Umbilical cord (tissue), 2 donors: ENCODE results near the gene BTBD9. TPM values are rescaled to one million over a fixed set of nuclear protein-coding genes. Genes with fewer than 3 reads are reported as not detected.

Experiments
- DNase-seq: peaks from one replicate; pipeline ENCODE4 v3.0.0-alpha.2; 2015; ENCODE audit warnings: low spot score
- total RNA-seq: library from RNA; depleted of rRNA; stranded (reverse); fragments of >200 nt; gene quantifications from one replicate; pipeline ENCODE4 v1.2.3, GENCODE V29; 2014; ENCODE audit warnings: low replicate concordance; ENCODE audit not compliant: insufficient read depth

Gene BTBD9
- 7.0 TPM for total RNA-seq

- peak; percentile 87 for DNase-seq
These were observed at the start of gene BTBD9 for GRCh38 chr6:38639498-38640215. BTBD9 (minus strand) TSS chr6:38639929.

DNA sequence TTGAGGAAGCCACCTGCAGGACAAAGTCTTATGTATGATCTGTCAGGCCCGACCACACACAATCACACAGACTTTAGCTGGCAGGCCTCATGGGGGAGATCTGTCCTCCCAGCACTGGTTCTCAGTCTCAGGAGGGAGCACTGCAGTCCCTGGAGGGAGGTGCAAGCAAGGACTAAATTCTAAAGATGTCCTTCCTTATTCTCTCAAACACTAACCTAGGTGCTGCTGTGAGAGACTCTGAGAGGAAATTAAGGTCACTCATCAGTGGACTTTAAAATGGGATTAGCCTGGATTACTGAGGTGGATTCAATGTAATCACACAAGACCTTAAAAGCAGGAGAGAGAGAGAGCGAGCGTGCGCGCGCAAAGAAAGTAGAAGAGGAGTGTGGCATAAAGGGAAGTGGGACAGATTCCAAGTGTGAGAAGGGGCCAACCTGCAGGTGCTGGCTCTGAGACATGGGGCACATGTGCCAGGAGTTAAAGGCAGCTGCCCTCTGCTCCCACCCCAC, 48.9 kb upstream of the BTBD9 start:
- DNase-seq, result no peak

- DNase-seq, result no peak
These were observed 47.8 kb upstream of the BTBD9 start for GRCh38 chr6:38687549-38687948.

DNA sequence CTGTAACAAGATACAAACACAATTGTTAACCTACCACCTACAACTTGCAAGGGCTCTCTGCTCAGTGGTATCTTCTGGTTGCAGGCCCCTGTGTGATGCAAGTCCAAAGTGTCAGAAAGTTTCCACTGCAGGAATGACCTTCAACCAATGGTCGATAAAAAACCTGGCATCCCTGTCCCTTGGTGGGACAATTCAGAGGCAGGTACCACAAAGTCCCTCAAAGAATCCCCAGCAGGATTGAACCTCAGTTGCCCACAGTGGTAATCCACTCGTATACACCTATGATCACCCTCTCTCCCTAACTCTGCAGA, 47.3 kb upstream of the BTBD9 start:
- no peak for DNase-seq

- DNase-seq, result no peak
These were observed 46.7 kb upstream of the BTBD9 start for GRCh38 chr6:38686270-38687042.

- no peak for DNase-seq
These were observed 45.2 kb upstream of the BTBD9 start for GRCh38 chr6:38684904-38685303.

DNA sequence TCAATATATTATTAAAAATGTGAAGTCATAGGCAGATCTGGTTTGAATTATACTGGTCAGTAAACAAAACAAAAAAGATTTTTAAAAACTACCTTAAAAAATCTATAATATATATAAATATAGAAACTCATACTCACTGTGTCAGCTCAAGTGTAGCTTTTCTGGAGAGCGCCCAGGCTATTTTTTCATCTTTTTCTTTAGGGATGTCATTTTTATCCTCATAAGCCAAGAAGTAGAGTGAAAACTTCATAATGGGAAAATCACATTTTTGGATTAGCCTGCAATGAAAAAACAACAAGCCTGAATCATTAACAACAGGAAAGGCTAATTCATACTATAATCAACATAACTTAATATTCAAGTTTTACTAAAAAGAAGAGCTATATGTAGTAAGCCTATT, 44.5 kb upstream of the BTBD9 start:
- no peak for DNase-seq

DNA sequence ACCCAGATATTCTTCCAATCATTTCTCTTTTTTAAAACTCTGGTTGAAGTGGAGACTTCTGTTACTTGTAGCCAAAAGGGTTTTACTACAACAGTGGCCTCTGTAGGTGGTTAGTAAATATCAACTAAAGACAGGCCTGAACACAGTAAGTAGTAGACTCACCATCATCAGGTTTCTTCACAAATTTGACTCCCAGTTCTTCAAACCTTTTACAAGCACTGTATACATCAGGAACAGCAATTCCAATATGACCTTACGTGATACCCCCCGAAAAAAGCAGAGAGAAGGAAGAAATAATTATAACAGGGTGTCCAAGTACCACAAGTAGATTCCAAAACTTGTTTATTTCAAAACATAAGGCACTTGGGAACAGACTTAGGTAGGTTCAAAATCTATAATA, 42.1 kb upstream of the BTBD9 start:
- no peak for DNase-seq

DNA sequence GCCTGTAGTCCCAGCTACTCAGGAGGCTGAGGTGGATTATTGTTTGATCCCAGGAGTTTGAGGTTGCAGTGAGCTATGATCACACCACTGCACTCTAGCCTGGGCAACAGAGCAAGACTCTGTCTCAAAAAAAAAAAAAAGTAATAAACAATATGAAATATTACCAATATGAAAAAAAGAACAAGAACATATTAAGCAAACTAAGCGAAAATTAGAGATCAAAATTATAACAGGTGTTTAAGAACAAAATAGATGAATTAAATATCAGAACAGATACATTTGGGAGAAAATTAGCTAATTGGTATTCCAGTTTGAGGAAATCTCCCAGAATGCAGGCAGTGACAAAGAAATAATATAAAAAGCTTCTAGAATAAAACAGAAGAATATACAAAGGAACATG, 39.9 kb upstream of the BTBD9 start:
- no peak for DNase-seq

- DNase-seq, result no peak
These were observed 38.5 kb upstream of the BTBD9 start for GRCh38 chr6:38678178-38678760.

GRCh38 chr6:38676974-38677544, 37.3 kb upstream of the BTBD9 start:
- DNase-seq, result no peak

DNA sequence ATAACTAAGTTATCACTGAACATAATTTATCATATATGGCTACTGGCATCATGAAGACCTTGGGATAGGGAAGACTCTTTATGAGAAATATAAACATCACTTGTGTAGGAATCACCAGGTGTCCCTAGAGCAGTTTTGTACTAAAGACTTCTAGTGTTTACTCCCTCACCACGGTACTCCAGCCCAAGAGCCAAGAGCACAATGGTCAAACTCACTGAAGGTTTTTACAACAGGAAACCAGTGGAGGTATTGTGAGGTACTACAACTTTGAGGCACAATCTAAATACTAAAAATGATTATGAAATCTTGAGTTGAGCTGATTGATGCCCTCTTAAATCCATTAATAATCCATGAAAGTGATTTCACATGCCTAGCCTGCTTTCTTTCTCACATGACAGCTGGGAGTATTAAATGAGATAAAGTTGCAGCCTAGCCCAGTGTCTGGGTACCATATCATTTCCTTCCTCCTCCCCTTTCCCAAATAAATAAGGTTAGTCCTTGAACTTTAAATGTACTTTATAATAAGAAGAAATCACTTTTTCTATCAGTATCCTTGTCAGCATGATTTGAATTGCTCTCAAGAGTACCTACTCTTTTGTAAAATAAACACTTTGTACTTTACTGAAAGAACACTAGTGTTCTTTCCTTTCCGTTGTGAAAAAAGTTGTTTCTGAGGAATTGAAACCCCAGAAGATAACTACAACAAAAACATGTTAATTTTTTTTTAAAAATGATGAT, 36.7 kb upstream of the BTBD9 start:
- peak; percentile 50 for DNase-seq

DNA sequence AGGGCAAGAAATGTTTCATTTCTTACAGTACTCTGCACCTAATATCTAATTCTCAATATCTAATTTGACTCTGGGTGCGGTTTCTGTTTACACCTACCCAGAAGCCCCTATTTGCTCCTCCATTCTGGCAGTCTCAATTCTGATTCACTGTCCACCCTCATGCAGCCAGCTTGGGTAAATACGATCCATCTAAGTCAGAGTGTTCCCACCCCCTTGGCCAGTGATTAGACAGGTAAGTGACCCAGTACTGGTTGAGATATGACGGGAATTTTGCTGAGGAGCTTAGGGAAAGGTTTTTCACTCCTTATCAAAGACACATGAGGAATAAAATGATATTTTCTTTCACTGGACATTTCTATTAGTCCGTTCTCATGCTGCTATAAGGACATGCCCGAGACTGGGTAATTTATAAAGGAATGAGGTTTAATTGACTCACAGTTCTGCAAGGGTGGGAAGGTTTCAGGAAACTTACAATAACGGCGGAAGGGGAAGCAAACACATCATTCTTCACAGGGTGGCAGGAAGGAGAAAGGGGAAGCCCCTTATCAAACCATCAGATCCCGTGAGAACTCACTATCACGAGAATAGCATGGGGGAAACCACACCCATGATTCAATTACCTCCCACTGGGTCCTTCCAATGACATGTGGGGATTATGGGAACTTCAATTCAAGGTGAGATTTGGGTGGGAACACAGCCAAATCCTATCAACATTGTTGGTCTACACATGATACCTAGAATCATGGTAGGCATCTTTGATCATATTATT, 33.9 kb upstream of the BTBD9 start:
- no peak for DNase-seq

DNA sequence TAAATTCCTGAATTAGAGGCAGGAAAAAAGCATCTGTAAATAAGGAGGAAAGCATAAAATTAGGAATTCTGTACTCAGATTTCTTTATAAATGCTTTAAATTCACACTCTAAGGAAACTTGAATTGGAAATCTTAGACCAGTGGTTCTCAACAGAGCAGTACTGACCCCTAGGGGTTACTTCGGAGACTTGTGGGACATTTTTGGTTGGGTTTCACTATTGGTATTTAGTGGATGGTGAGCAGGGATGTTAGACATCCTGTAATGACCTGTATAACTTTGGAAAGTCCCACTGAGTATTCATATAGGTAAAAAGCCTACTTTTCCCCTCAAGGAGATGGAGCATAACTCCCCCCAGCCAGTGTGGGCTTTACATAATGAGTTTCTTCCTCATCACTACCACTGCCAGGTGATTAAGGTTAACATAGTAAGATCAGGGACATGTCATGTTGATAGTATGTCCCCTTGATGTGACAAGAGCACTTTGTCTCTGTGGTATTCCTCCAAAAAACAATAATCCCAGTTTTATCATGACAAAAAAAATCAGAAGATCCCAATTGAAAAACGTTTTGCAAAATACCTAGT, 32.2 kb upstream of the BTBD9 start:
- DNase-seq, result peak; percentile 59

DNA sequence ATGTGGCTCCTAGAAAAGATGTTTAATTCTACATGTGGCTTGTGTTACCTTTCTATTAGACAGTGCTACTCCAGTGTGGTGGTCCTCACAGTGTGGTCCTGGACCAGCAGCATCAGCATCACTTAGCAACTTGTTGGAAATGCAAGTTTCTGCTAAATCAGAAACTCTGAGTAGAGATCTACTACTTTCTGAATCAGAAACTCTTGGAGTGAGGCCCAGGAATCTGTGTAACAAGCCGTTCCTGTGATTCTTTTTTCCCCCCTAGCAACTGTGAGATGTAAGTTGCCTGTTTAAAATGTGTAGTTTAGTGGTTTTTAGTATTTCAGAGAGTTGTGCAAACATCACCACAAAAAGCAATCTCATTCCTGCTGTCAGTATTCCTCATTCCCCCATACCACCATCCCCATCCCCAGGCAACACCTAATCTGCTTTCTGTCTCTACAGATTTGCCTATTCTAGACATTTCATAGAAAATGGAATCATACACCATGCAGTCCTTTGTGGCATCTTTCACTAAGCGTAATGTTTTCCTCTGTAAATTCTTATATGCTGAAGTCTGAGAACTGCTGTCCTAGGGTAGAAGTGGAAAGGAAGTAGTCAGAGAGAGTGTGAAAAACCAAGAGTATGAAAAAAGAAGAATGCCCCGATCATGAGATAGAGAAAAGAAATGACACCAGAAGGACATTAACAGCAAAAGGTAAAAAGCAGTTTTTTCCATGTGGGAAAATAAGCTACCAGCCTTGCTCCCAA, 18.9 kb upstream of the BTBD9 start:
- no peak for DNase-seq

DNA sequence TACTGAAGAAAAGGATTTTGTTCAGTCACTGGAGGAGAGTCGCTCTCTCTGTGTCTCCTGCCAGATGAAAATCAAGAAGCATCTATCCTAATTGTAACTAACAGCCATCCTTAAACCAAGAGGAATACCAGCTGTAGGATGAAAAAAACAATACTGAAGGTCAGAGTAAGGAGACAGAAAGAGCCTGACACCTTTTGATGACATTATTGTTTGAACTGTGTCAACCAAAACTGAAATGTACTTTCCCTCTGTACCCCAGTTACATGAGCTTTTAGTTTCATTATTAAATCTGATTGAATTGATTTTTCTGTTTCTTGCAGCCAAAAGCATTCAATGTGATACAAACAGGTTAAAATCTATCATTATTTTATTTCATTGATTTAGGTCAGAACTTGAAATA, 17.2 kb upstream of the BTBD9 start:
- DNase-seq, result no peak

DNA sequence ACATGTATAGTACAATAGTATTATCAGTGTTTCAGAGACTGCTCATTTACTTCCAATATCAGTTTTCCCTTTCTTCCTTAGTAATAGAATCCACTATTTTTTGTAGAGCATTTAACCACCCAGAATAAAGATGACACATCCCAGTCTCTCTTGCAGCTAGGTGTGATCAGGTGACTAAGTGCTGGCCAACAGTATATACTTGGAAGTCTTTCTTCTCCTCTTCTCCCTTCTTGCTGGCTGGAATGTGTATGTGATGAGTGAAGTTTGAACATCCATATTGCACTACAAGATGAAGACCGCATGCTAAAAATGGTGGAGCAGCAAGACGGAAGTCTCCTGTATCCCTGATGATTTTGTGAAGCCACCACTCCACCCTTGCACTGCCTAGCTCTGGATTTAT, 14.5 kb upstream of the BTBD9 start:
- DNase-seq, result no peak

GRCh38 chr6:38651121-38651784, 11.5 kb upstream of the BTBD9 start:
- no peak for DNase-seq

- no peak for DNase-seq
These were observed 10.6 kb upstream of the BTBD9 start for GRCh38 chr6:38650207-38650752.
